BLaER1 (cell line): Measurements from ENCODE around the gene HACE1.

Experiments
- H3K27ac ChIP-seq: shearing (Covaris generic); formaldehyde crosslinking; 2 replicates; pipeline ENCODE4 v1.8.1; 2022
- H3K27me3 ChIP-seq: shearing (Covaris generic); formaldehyde crosslinking; 2 replicates; pipeline ENCODE4 v1.8.1; 2022
- H3K36me3 ChIP-seq: shearing (Covaris generic); formaldehyde crosslinking; 2 replicates; pipeline ENCODE4 v1.8.1; 2022
- H3K4me1 ChIP-seq: shearing (Covaris generic); formaldehyde crosslinking; 2 replicates; pipeline ENCODE4 v1.8.1; 2022
- H3K4me2 ChIP-seq: shearing (Covaris generic); formaldehyde crosslinking; 2 replicates; pipeline ENCODE4 v1.8.1; 2022
- H3K4me3 ChIP-seq: shearing (Covaris generic); formaldehyde crosslinking; 2 replicates; pipeline ENCODE4 v1.8.1; 2022
- H3K9ac ChIP-seq: shearing (Covaris generic); formaldehyde crosslinking; 2 replicates; pipeline ENCODE4 v1.8.1; 2022
- H3K9me3 ChIP-seq: shearing (Covaris generic); formaldehyde crosslinking; 2 replicates; pipeline ENCODE4 v1.8.1; 2022
- H4K20me1 ChIP-seq: shearing (Covaris generic); formaldehyde crosslinking; 2 replicates; pipeline ENCODE4 v1.8.1; 2022
- Cebpa-rat ChIP-seq: shearing (Covaris generic); IDR thresholded peaks from 2 replicates; pipeline ENCODE4 v1.8.1; 2022

Gene HACE1

DNA sequence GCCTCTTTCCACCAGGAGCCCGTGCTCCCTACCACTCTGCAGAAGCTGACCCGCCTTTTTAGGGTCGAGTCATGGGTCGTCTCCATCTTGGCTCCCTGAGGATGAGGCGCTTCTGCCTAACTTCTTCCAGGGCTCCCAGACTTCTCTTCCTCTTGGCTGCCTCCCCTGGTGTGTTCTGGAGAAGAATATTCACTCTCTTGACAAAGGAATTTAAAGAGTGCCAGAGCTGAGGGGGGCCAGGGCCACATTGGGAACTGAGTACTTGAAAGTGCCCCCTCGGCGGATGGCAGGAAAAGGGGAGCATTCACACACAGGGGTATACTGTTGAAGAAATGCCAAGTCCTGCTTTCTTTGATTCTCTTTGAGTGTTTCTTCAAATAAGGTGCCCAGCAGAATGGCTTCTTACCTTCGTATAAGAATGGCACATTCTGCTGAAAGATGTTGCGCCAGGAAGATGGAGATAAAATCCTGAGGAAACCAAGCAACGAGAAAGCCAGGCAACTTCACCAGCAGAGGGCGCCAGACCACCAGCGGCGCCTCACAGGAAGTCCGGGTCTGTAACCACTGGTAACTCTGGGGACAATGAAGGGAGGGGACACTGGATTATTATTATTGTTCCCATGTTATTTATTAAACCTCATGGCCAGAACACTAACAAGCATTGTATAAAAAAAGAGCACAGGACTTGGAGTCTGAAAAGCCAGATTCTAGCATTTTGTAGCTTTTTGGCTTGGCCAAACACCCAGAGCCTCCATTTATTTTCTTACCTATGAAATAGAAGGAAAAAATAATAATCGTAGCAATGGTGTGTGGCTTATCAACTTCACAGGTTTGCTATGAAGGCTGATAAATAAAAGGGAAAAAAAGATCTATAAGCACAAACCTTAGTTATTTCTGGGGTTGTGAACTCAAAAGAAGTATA lies 176.7 kb downstream of the HACE1 start:
- H3K4me2 ChIP-seq = no peak overlapping the region

DNA sequence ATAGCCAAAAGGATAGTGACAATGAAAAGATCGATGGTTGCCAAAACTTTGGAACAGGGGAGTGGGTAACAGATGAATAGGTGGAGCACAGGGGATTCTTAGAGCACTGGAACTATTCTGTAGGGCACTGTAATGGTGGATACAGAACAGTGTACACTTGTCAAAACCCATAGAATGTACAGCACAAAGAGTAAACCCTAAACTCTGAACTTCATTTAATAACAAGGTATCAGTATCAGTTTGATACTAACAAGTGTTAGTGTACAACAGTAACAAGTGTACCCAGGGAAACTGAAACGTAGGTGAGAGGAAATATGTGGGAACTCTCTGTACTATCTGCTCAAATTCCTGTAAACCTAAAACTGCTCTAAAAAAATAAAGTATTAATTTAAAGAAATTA lies 179.2 kb downstream of the HACE1 start:
- no peak for TF ChIP-seq Cebpa-rat
- H4K20me1 ChIP-seq = no peaks in the 10 kb centered on the region

More for the DNA sequence above, 176.7 kb downstream of the HACE1 start:
- H3K27me3 ChIP-seq = no peaks in the 10 kb centered on the region
- TF ChIP-seq Cebpa-rat = no peak
- H3K9me3 ChIP-seq = no peaks in the 10 kb centered on the region
- no peaks in the 10 kb centered on the region for H3K36me3 ChIP-seq
- no peak overlapping the region for H3K27ac ChIP-seq
- no peaks in the 10 kb centered on the region for H4K20me1 ChIP-seq
- H3K4me1 ChIP-seq = no peaks in the 10 kb centered on the region
- H3K9ac ChIP-seq = no peak overlapping the region
- no peak overlapping the region for H3K4me3 ChIP-seq

DNA sequence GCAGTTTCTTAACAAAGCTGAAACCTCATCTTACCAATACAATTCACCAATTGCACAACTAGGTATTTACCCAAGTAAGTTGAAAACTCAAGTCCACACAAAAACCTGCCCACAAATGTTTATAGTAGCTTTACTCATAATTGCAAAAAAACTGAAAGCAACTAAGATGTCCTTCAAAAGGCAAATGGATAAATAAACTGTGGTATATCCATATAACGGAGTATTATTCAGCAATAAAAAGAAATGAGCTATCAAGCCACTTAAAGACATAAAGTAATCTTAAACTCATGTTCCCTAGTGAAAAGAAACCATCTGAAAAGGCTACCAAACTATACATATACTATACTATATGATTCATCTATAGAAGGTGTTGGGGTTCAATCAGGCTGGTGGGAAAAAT lies 179.7 kb downstream of the HACE1 start:
- no peak for TF ChIP-seq Cebpa-rat
- H3K4me2 ChIP-seq = no peak overlapping the region

More for the DNA sequence above, 179.2 kb downstream of the HACE1 start:
- H3K27me3 ChIP-seq = no peaks in the 10 kb centered on the region
- peaks cover 6% of the 10 kb centered on the region; the same call in 1 of the 2 replicates for H3K9me3 ChIP-seq
- H3K27ac ChIP-seq = no peak overlapping the region
- H3K4me1 ChIP-seq = no peaks in the 10 kb centered on the region
- no peak overlapping the region for H3K4me3 ChIP-seq
- H3K36me3 ChIP-seq = no peaks in the 10 kb centered on the region
- H3K4me2 ChIP-seq = no peak overlapping the region
- H3K9ac ChIP-seq = no peak overlapping the region

More for the DNA sequence above, 179.7 kb downstream of the HACE1 start:
- Histone ChIP-seq H3K27me3 (no peaks in the 10 kb centered on the region), H3K4me1 (no peaks in the 10 kb centered on the region), H3K9me3 (peaks cover 7% of the 10 kb centered on the region; the same call in 1 of the 2 replicates), H3K27ac (no peak overlapping the region), H3K36me3 (no peaks in the 10 kb centered on the region), H3K9ac (no peak overlapping the region), H4K20me1 (no peaks in the 10 kb centered on the region), H3K4me3 (no peak overlapping the region)
